ENCODE data around the gene ZNF431.
A peak's percentile ranks its signal among the peaks of the same experiment; 100 is the strongest.
"Not testable (repeated sequence)": the region's sequence is repeated elsewhere in the genome, so short reads cannot be mapped to it uniquely, and the experiment has no call there.

Gene ZNF431

GRCh38 chr19:21148681-21149080 is 6.8 kb downstream of the ZNF431 start:
- no peak for DNase-seq

GRCh38 chr19:21149877-21150276 is 8.0 kb downstream of the ZNF431 start:
- no peak for DNase-seq

GRCh38 chr19:21151460-21151859 is 9.6 kb downstream of the ZNF431 start:
- DNase-seq: no peak

- no peak for DNase-seq
Observed at GRCh38 chr19:21158523-21159135, 16.8 kb downstream of the ZNF431 start.

- DNase-seq: no peak
Observed at GRCh38 chr19:21164541-21164940, 22.7 kb downstream of the ZNF431 start.

- DNase-seq: no peak
Observed at GRCh38 chr19:21166436-21166835, 24.6 kb downstream of the ZNF431 start.

- no peak for DNase-seq
Observed at GRCh38 chr19:21197590-21198295, 55.9 kb downstream of the ZNF431 start.

- peak; percentile 4 to 19 for DNase-seq
Observed at GRCh38 chr19:21202865-21203494, 61.1 kb downstream of the ZNF431 start.

GRCh38 chr19:21210037-21210621 is 68.3 kb downstream of the ZNF431 start:
- no peak for DNase-seq

GRCh38 chr19:21221693-21222092 is 79.9 kb downstream of the ZNF431 start:
- no peak for DNase-seq

GRCh38 chr19:21229938-21230337 is 88.1 kb downstream of the ZNF431 start:
- DNase-seq: not testable (repeated sequence)

GRCh38 chr19:21233691-21234090 is 91.9 kb downstream of the ZNF431 start:
- DNase-seq: no peak

GRCh38 chr19:21236751-21237150 is 94.9 kb downstream of the ZNF431 start:
- not testable (repeated sequence) for DNase-seq

- DNase-seq: no peak
Observed at GRCh38 chr19:21238670-21239069, 96.8 kb downstream of the ZNF431 start.

All from stimulated activated CD4-positive, alpha-beta T cell treated with anti-CD3 and anti-CD28 coated beads, Interleukin-2, amount 100 ng/mL, for 24 hours (primary cell).